Hippocampal formation (tissue), 2 donors: Measurements from ENCODE around the gene HSD17B12.
"Not testable (repeated sequence)": the region's sequence is repeated elsewhere in the genome, so short reads cannot be mapped to it uniquely, and the experiment has no call there.

Source experiments
- DNase-seq, 2 donors: peaks; one replicate each; lab custom pipeline; 2025; lab: John Stamatoyannopoulos, UW

HSD17B12 gene

GRCh38 chr11:43680521-43681400 lies at the start of gene HSD17B12:
HSD17B12 (plus strand) TSS chr11:43680738; CDS start chr11:43680828, 90 bp downstream.
- peak; percentile 99 for DNase-seq

- DNase-seq = no peak
These were observed 48.8 kb upstream of the HSD17B12 start for GRCh38 chr11:43631732-43632131.

- no peak for DNase-seq
These were observed 48.4 kb upstream of the HSD17B12 start for GRCh38 chr11:43632181-43632580.

DNA sequence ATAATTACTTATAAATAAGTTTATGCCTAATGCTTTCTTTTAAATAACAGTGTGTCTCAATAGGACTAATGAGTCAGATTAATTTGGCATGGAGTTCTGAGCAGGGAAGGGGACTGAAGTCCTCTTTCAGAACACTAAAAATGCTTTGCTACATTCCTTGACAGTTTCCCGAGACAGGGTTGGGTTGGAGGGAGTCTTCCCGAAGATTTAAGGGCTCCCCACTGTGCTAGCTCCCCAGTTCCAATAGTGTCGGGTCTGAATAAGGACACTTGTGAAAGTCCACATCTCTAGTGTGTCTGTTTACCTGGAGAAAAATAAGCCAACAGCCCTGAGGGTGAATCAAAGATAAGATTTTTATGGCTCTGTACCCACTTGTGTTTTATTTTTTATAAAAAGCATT lies 41.8 kb upstream of the HSD17B12 start:
- DNase-seq = no peak

GRCh38 chr11:43639224-43639623 lies 41.3 kb upstream of the HSD17B12 start:
- no peak for DNase-seq

DNA sequence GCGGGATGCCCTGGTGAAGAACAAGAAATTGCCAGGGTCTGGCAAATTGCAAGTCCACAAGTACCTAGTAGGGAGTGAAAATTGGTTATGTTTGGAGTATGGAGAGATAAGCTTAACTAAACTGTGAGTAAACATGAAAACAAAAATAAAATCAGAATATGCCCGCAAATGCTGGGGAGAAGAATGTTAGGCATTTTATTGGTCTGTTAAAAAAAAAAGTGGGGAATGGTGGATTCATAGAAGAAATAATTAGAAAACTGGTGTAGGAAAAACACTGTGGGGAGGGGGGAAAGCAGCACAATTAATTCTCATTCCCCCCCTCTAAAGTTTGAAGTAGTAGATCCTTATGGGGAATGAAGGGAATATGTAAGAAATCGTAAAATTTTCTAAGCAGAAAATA lies 40.6 kb upstream of the HSD17B12 start:
- no peak for DNase-seq

DNA sequence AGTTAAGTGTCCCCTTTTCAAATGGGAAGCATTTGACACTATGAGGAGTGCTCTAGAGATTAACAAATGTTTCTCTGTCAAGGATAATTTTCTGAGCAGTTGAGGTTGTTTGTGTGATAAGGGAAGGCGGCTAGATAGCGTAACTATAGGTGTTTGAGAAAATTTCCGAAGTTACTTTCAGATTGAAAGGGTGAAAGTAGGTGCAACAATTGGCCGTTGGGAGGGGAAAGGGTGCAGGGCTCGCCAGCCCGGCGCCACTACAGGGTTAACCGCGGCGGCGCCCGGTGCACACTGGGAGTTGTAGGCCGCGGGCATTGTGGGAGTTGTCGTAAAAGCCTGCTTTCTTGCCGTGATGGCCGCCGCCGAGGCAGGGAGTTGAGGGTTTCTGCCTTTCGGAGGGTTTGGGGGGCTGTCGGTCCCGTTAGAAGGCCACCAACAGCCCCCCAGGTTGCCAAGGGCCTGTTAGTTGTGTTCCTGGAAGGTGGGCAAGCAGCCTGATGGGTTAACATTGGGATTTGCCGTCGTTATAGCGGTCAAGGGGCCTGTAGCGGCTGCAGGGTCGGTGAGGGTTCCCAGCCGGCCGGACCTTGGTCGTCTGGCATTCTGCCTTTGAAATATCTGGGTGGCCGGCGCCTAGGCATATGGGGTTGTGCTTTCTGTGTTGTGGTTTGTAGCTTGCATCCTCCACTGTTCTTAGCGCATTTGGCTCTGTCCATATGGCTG lies 36.5 kb upstream of the HSD17B12 start:
- peak; percentile 82 for DNase-seq

- DNase-seq = no peak
These were observed 35.8 kb upstream of the HSD17B12 start for GRCh38 chr11:43644621-43645299.

DNA sequence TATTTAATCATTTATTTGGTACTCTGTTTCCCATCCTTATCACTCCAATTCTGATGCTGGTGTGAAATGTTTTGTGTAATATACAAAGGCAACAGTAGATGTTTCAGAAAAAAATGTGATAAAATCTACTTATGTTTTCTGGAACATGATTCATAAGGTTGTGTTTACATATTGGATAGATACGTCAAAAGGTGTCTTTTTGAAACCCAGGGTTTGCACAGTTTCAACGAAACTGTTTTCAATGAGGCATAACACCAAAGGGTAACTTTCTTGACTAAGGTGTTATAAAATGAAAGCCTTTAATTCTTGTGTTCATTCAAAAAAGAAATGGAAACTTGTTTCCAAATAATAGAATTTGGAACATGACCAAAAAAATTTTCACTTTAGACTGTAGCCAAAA lies 33.8 kb upstream of the HSD17B12 start:
- no peak for DNase-seq

GRCh38 chr11:43648888-43649287 lies 31.6 kb upstream of the HSD17B12 start:
- no peak for DNase-seq

GRCh38 chr11:43649501-43649900 lies 31.0 kb upstream of the HSD17B12 start:
- no peak for DNase-seq

- DNase-seq = no peak
These were observed 30.6 kb upstream of the HSD17B12 start for GRCh38 chr11:43649921-43650320.

DNA sequence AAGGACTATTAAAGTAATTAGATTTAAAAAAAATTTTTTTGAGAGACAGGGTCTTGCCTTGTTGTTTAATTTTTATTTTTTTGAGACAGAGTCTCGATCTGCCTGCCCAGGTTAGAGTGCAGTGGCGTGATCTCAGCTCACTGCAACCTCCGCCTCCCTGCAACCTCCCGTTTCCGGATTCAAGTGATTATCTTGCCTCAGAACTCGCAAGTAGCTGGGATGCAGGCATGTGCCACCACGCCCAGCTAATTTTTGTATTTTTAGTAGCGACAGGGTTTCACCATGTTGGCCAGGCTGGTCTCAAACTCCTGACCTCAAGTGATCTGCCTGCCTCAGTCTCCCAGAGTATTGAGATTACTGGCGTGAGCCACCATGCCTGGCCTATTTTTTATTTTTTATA lies 17.5 kb upstream of the HSD17B12 start:
- not testable (repeated sequence) for DNase-seq

GRCh38 chr11:43664295-43664694 lies 16.2 kb upstream of the HSD17B12 start:
- no peak for DNase-seq

- DNase-seq = not testable (repeated sequence)
These were observed 9.3 kb upstream of the HSD17B12 start for GRCh38 chr11:43671284-43671683.

- DNase-seq = no peak
These were observed 6.0 kb upstream of the HSD17B12 start for GRCh38 chr11:43674560-43674959.

GRCh38 chr11:43676933-43677332 lies 3.6 kb upstream of the HSD17B12 start:
- DNase-seq = no peak

- no peak for DNase-seq
These were observed 934 bp downstream of the HSD17B12 start for GRCh38 chr11:43681401-43681942.

- not testable (repeated sequence) for DNase-seq
These were observed 1.5 kb downstream of the HSD17B12 start for GRCh38 chr11:43682081-43682480.

- DNase-seq = no peak
These were observed 4.9 kb downstream of the HSD17B12 start for GRCh38 chr11:43685440-43685839.

- no peak for DNase-seq
These were observed 5.7 kb downstream of the HSD17B12 start for GRCh38 chr11:43686207-43686606.

GRCh38 chr11:43687120-43687791 lies 6.7 kb downstream of the HSD17B12 start:
- DNase-seq = no peak
